HEK293 (cell line): ENCODE data around the gene ALDOC.

ENCODE experiments used
- CTCF ChIA-PET: fragments of 350-600 bp; formaldehyde crosslinking; extraction: SDS; loops from one replicate; lab custom pipeline; 2021; ENCODE audit warnings: antibody characterized with exemption; lab: Yijun Ruan, JAX
- POLR2A ChIA-PET: fragments of 300-600 bp; formaldehyde crosslinking; extraction: SDS; loops from one replicate; lab custom pipeline; 2020; ENCODE audit warnings: antibody characterized with exemption, inconsistent platforms; lab: Yijun Ruan, JAX
- H3K27ac ChIP-seq: fragments of 200-500 bp; sonication (Bioruptor generic); 2 replicates; pipeline ENCODE4 v1.5.1; 2014; ENCODE audit warnings: low read depth, low read length, control low read depth, inconsistent platforms; ENCODE audit errors: extremely low read depth
- H3K36me3 ChIP-seq, 2 experiments: fragments of 200-500 bp in 1 of 2; sonication (Bioruptor generic) in 1 of 2; 1 replicate in 1 of 2; 2 replicates in 1 of 2; pipeline ENCODE4 v1.5.1; 2014 to 2017; ENCODE audit warnings: inconsistent platforms in 2 of 2, low read length in 2 of 2; ENCODE audit not compliant: control insufficient read depth in 2 of 2, insufficient read depth in 1 of 2
- H3K4me1 ChIP-seq: fragments of 200-500 bp; sonication (Bioruptor generic); 2 replicates; pipeline ENCODE4 v1.5.1; 2014; ENCODE audit warnings: mild to moderate bottlenecking, low read length, inconsistent platforms; ENCODE audit not compliant: control insufficient read depth, insufficient read depth
- H3K4me3 ChIP-seq: 2 replicates; pipeline ENCODE4 v1.5.1; 2011; ENCODE audit warnings: low read depth, mild to moderate bottlenecking, control low read depth, low read length, moderate library complexity
- H3K9me3 ChIP-seq: fragments of 200-500 bp; sonication (Bioruptor generic); 2 replicates; pipeline ENCODE4 v1.5.1; 2014; ENCODE audit warnings: low read depth, low read length, inconsistent platforms; ENCODE audit not compliant: control insufficient read depth, insufficient read depth
- ATF2 ChIP-seq: fragments of 450-650 bp; formaldehyde crosslinking; IDR thresholded peaks from 2 replicates; pipeline ENCODE4 v1.5.1; 2016; ENCODE audit warnings: missing biosample characterization, missing genetic modification characterization, low read depth
- HIC1 ChIP-seq: fragments of 450-650 bp; formaldehyde crosslinking; IDR thresholded peaks from 2 replicates; pipeline ENCODE4 v1.5.1; 2016; ENCODE audit warnings: missing biosample characterization, missing genetic modification characterization
- KLF16 ChIP-seq: fragments of 450-650 bp; formaldehyde crosslinking; IDR thresholded peaks from 2 replicates; pipeline ENCODE4 v1.5.1; 2017; ENCODE audit warnings: missing biosample characterization, missing genetic modification characterization
- KLF8 ChIP-seq: fragments of 450-650 bp; formaldehyde crosslinking; IDR thresholded peaks from 2 replicates; pipeline ENCODE4 v1.5.1; 2016; ENCODE audit warnings: missing biosample characterization, missing genetic modification characterization
- PRDM10 ChIP-seq: fragments of 450-650 bp; formaldehyde crosslinking; IDR thresholded peaks from 2 replicates; pipeline ENCODE4 v1.5.1; 2016; ENCODE audit warnings: missing biosample characterization, missing genetic modification characterization
- SCRT1 ChIP-seq: fragments of 450-650 bp; formaldehyde crosslinking; IDR thresholded peaks from 2 replicates; pipeline ENCODE4 v1.5.1; 2016; ENCODE audit warnings: missing biosample characterization, missing genetic modification characterization, borderline replicate concordance
- SCRT2 ChIP-seq: fragments of 450-650 bp; formaldehyde crosslinking; IDR thresholded peaks from 2 replicates; pipeline ENCODE4 v1.5.1; 2016; ENCODE audit warnings: missing biosample characterization, missing genetic modification characterization
- ZBTB10 ChIP-seq: fragments of 450-650 bp; formaldehyde crosslinking; IDR thresholded peaks from 2 replicates; pipeline ENCODE4 v1.5.1; 2016; ENCODE audit warnings: missing biosample characterization, missing genetic modification characterization
- ZNF221 ChIP-seq: fragments of 450-650 bp; formaldehyde crosslinking; IDR thresholded peaks from 2 replicates; pipeline ENCODE4 v1.5.1; 2017; ENCODE audit warnings: missing biosample characterization, missing genetic modification characterization, borderline replicate concordance
- ZNF239 ChIP-seq: fragments of 450-650 bp; formaldehyde crosslinking; IDR thresholded peaks from 2 replicates; pipeline ENCODE4 v1.5.1; 2016; ENCODE audit warnings: missing biosample characterization, missing genetic modification characterization
- ZNF26 ChIP-seq: fragments of 450-650 bp; formaldehyde crosslinking; IDR thresholded peaks from 2 replicates; pipeline ENCODE4 v1.5.1; 2016; ENCODE audit warnings: missing biosample characterization, missing genetic modification characterization
- ZNF488 ChIP-seq: fragments of 450-650 bp; formaldehyde crosslinking; IDR thresholded peaks from 2 replicates; pipeline ENCODE4 v1.5.1; 2016; ENCODE audit warnings: missing biosample characterization, missing genetic modification characterization
- ZNF623 ChIP-seq: fragments of 450-650 bp; formaldehyde crosslinking; IDR thresholded peaks from 2 replicates; pipeline ENCODE4 v1.5.1; 2016; ENCODE audit warnings: missing biosample characterization, missing genetic modification characterization
- ZNF76 ChIP-seq: fragments of 450-650 bp; formaldehyde crosslinking; IDR thresholded peaks from 2 replicates; pipeline ENCODE4; 2016; ENCODE audit warnings: low read depth, missing biosample characterization, missing genetic modification characterization, borderline replicate concordance
- ZNF768 ChIP-seq: fragments of 450-650 bp; formaldehyde crosslinking; IDR thresholded peaks from 2 replicates; pipeline ENCODE4 v1.5.1; 2018; ENCODE audit warnings: missing biosample characterization, mild to moderate bottlenecking, missing genetic modification characterization
- ZNF776 ChIP-seq: fragments of 450-650 bp; formaldehyde crosslinking; IDR thresholded peaks from 2 replicates; pipeline ENCODE4 v1.5.0; 2017; ENCODE audit warnings: missing biosample characterization, missing genetic modification characterization, borderline replicate concordance
- ZXDB ChIP-seq: fragments of 450-650 bp; formaldehyde crosslinking; IDR thresholded peaks from 2 replicates; pipeline ENCODE4 v1.5.1; 2016; ENCODE audit warnings: missing biosample characterization, missing genetic modification characterization

Gene ALDOC

GRCh38 chr17:28592260-28592659 lies 15.6 kb upstream of the ALDOC start (continued):
- TF ChIP-seq ZNF26 (tag by site-specific recombination) (no peak), ZNF221 (tag by site-specific recombination) (no peak), KLF8 (tag by site-specific recombination) (no peak)

GRCh38 chr17:28585851-28586250 lies 9.2 kb upstream of the ALDOC start:
- Histone ChIP-seq H3K4me3 (no peak overlapping the region), H3K36me3 (peaks cover 80 to 90% of the 10 kb centered on the region in 2 experiments), H3K4me1 (no peaks in the 10 kb centered on the region), H3K27ac (no peak overlapping the region), H3K9me3 (no peaks in the 10 kb centered on the region)
- TF ChIP-seq KLF8 (tag by site-specific recombination) = no peak
- TF ChIP-seq ZNF776 (tag by site-specific recombination) = no peak
- no peak for TF ChIP-seq KLF16 (tag by site-specific recombination)
- TF ChIP-seq ZNF623 (tag by site-specific recombination) = no peak
- TF ChIP-seq ZNF768 = no peak
- TF ChIP-seq HIC1 = no peak
- TF ChIP-seq ZNF488 = no peak
- no peak for TF ChIP-seq ZNF239 (tag by site-specific recombination)
- TF ChIP-seq PRDM10 (tag by site-specific recombination) = no peak
- TF ChIP-seq ATF2 = no peak
- TF ChIP-seq ZXDB (tag by site-specific recombination) = no peak
- ChIA-PET POLR2A (interaction anchor here (1.2 kb wide), 1 partner anchor 14 kb away, joined by 3 read pairs; no protein-coding TSS in a partner anchor), CTCF (no interaction called here)

- no peak overlapping the region for H3K27ac ChIP-seq
- no peak overlapping the region for H3K4me3 ChIP-seq
- peaks cover 73 to 93% of the 10 kb centered on the region in 2 experiments for H3K36me3 ChIP-seq
- H3K9me3 ChIP-seq = no peaks in the 10 kb centered on the region
- POLR2A ChIA-PET = interaction anchor here (0.8 to 1.8 kb wide), 3 partner anchors 9 to 15 kb away, joined by 3 to 8 read pairs (median 3); partner anchors contain the start of gene PIGS
- CTCF ChIA-PET = interaction anchor here (0.7 kb wide), 1 partner anchor 787 kb away, joined by 3 read pairs; no protein-coding TSS in a partner anchor
- no peaks in the 10 kb centered on the region for H3K4me1 ChIP-seq
- TF ChIP-seq ZNF76 (tag by site-specific recombination) = no peak
- peak; percentile 88 for TF ChIP-seq SCRT2 (tag by site-specific recombination)
- no peak for TF ChIP-seq ZBTB10 (tag by site-specific recombination)
- peak; percentile 60; the same call in 1 of the 2 replicates for TF ChIP-seq SCRT1 (tag by site-specific recombination)
- TF ChIP-seq HIC1 = no peak
Measured at GRCh38 chr17:28584434-28584833, 7.7 kb upstream of the ALDOC start.
